GM18520 (cell line): ENCODE measurements around the gene PLIN1.

Experiments used
- ATAC-seq: cut with Tn5 transposase; IDR thresholded peaks from one replicate; pipeline ENCODE4 v1.9.1; 2021; ENCODE audit not compliant: unreplicated experiment

The PLIN1 gene

DNA sequence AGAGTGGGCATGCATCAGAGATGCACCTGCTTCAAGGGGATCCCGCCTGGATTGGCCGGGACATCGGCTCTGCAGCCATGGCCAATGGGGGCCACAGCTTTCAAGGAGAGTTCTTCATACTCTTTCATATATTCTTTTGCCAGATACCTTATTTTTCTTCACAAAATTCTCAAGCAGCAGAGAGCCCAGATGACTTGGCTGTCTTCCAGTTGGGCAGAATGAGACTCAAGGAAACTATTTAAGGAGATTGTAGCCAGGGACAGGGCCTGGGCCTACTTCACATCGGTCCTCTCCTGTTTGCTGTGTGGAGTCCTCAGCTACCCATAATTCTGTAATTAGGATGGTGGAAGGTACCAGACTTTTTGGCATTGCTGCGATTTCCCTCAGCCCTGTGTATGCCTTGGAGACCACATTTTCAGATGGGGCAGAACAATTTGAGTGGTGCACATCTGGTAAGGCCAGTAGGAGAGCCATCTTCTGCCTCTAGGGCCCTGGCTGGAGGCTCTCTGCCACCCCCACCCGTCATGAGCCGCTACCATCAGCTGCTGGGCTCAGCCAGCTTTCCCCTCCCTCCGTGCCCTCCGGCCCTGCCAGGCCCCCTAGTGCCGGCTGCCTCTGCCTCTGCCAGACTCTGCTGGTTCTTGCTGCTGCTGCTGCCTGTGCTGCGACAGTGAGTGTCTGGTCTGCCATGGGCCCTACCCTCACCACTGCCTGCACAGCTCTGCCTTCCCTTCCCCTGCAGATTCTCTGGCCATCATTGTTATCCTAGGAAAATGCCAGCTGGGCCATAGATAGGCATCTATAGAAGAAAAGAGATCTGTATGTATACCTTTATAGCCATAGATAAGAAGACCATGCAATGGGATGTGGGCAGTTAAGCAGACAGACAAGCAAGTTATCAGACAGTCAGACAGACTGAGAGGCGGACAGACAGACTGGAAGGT, 6.7 kb downstream of the PLIN1 start:
- no peak for ATAC-seq

DNA sequence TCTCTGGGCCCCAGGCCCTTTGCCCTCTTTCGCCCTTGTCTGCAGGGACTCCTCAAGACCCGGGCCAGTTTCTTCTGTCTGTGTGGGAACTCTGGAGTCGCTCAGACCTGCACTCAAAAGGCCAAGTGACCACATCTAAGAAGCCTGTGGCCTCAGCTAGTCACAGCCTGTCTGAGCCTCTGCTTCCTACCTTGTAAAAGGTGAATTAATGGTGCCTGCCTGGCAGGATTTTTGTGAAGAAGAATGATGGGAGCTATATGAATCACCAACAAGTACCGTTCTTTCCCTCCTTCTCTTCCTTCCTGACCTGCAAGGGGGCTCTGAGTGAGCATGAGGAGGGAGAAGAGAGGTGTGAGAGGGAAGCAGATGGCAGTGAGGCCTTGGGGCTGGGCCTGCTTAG, 7.5 kb downstream of the PLIN1 start:
- ATAC-seq: no peak

DNA sequence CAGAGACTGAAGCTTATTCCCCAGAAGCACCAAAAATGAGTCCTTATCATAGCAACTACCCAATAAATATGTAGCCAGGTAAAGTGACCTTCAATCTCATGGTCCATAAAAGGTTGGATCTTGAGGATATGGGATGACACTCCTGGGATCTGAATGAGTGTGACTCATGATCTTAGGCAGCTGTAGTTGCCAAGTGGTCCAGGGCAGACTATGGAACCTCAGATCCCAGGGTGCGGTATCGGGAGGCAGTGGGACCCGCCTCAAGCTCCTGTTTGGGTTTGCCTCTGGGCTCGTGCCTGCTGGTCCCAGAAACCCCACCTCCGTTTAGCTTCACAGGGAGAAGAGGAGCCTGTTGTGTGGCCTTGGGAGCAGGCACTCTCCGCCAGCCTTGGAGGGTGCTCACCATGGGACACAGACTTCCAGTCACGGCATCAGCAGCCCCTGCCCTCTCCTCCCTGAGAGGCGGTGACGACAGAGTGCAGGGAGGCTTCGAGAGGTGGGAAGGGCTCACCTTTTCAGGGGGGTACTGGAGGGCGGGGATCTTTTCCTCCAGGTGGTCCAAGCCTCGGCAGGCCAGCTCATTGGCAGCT, 8.1 kb downstream of the PLIN1 start:
- no peak for ATAC-seq

DNA sequence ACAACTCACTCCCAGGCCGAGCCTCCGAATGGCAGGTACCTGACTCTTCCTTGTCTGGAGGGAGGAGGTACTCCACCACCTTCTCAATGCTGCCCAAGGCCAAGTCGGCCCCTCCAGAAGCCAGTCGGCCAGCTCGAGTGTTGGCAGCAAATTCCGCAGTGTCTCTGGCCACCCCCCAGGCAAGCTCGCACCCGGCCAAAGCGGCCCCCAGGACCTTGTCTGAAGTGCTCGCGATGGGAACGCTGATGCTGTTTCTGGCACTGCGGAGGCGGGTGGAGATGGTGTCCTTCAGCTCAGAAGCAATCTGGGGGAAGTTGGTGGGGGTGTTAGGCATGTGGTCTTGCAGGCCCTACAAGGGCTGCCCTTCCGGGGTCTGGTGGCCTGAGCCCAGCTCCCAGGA, 9.2 kb downstream of the PLIN1 start:
- no peak for ATAC-seq

DNA sequence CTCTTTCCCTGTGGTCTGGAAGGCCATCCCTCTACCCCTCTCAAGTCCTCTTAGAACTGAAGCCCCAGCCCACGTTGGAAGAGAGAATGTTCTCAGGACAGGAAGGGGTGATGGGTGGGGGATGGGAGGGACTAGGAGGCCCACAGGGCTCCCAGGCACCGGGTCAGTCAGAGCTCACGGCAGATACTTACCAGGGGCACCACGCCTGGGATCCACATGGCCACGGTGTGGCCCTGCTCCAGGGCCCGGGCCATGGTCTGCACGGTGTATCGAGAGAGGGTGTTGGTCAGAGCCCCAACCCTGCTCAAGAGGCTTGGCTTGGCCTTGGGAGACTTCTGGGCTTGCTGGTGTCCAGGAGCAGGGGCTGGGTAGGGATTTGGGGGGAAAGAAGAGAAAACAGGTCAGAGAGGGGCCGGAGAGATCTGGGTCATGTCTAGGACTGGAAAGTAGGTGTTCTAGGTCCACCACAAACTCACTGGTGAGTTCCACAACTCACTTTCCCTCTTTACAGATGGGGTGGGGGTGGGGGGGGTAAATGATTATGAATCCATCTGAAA, 9.8 kb downstream of the PLIN1 start:
- no peak for ATAC-seq

DNA sequence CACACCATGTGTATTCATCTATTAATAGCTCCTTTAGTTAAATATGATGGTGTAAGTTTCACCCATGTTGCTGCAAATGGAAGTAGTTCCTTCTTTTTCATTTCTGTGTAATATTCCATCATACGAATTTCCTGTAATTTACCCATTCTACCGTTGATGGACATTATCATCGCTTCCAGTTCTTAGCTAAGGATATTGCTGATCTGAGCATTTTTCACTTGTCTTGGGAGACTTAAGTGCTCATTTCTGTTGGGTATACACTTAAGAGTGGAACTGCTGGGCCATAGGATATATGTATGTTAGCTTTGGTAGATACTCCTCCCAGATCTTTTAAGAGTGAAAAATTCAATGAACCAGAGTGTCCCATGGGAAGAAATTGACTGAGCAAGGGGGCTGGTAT, 11.0 kb downstream of the PLIN1 start:
- no peak for ATAC-seq

DNA sequence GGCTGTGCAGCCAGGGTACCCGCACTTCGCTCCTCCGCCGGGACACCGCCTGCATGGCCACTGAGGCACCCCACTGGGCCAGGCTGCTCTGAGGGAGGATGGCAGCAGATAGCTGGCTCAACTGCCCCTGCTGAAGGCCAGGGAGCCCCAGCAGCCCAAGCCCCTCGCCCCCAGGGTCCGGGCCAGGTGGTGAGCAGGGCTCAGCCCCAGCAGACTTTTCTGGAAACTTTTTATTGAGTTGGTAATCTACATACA, 11.5 kb downstream of the PLIN1 start:
- ATAC-seq: no peak

DNA sequence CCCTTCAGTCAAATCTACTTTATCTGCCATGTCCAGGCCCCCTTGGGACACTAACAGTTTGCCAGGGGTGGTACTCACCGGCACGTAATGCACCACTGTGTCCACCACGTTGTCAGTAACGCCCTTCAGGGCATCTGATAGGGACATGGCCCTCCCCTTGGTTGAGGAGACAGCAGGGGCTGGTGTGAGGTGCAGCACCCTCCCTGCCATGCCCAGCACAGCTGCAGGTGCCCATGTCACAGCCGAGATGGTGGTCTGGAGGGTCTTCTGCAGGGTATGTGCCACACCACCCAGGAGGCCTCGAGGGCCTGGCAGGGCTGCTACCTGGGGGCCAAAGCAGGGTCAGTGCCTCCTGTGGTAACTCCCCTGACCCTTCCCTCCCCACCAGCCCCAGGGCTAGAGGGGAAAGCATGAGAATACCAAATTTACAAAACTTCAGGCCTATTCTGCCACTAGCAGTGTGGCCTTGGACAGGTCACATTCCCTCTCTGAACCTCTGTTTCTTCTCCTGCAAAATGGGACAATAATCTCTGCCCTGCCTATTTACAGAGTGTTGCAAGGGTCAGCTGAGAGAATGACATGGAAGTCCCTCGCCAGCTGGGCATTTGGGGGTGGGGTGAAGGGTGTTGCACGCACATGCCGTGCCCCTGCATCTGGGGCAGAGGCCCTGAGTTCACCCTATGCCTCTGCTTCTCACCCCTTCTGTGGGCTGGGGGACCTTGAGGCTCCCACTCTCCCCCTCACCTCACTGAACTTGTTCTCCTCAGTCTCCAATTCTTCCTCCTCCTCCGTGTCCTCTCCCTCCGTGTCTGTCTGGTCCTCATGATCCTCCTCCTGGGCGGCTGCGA, 12.1 kb downstream of the PLIN1 start:
- no peak for ATAC-seq

DNA sequence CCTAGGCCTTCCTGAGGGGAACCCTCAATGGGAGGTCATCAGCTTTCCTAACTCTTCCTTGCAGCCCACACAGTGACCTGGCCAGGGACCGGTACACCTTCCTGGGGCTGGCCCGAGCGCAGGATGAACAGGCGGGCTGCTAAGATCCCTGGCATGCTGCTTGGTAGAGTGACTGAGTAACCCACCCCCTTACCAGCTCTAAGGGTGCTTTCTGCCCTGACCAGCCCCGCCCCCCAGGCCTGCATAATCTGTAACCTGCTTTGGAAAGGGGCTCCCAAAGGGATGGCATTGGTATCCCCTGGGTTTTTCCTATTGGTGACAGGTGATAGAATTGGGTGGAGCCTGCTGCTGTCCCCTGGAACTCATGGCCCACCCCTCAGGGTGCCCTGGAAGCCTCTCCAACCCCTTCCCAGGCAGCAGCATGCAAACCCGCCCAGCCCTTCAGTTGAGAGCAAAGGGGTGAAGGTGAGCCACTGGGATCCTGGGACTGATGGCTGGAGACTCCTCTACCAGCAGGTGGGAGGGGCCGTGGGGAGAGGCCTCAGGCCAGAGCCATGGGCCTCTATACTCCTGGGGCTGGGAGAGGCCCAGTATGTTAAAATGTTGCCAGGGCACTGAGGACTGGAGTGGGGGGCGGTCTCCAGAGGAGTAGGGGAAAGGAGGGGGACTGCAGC, 12.8 kb downstream of the PLIN1 start:
- no peak for ATAC-seq

DNA sequence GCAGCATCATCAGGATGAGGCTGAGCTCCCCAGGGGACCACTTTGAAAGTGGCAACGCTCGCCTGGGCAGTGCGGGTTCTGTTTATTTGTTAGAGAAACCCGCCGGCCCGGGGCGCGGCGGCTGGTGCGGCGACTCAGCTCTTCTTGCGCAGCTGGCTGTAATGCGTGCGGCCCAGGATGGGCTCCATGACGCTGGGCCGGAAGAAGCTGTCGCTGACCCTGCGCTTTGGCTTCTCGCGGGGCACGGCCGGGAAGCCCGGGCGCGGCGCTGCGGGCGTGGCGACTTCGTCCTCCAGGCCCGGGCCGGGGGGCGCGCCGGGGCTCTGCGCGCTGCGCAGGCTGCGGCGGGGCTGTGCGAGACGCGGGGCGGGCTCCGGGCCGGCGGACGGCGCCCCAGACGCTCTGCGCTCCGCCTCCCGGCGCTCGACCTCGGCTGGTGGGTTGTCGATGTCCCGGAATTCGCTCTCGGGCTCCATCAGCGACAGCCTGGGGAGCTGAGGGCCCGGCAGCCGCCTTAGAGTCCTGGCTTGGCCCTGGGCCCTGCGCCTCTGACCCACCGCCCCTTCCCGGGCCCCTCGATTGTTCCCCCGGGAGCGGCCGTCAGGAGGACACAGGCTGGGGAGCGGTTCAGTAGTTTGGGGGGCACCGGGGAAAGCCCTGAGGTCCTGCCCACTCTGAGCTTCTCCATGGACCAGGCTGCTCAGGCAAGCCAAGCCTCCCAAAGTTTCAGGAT, 13.6 kb downstream of the PLIN1 start:
- ATAC-seq: no peak

DNA sequence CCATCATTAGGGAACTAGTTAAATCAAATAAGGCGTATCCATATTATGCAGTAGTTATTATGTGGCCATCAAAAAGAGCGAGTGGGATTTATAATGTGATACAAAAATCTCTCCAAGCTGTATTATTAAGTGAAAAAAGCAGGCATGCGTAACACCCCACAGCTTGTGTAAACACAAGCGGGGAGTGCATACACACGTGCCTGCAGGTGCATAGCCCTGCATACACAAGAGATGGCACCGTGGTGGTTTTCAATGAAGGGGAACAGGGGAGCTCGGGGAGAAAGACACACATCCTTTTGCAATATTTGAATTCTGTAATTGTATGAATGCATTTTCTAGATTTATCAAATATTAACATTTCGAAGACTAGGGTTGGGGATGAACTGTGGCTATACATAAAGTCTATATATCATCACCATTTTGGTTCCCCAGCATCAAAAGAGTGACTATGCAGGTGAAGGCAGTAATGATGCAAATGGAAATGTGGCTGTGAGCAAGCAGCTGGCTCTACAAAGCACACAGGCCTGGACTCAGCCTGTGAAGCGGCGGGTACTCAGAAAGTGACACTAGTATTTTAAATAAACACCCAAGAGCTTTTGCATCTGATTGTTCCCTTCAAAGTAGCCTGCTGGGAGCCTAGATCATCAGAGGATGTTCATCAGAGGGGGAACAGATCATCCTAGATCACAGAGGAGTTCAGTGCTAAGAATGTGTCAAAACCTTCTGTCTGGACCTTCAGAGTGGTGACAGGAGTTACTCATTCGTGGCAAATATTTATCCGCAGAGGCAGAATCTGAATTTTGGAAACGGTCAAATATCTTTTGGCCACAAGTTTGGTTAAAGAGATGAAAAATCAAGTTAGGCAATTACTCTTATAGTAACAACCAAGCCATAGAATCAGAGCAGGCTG, 14.5 kb downstream of the PLIN1 start:
- no peak for ATAC-seq

DNA sequence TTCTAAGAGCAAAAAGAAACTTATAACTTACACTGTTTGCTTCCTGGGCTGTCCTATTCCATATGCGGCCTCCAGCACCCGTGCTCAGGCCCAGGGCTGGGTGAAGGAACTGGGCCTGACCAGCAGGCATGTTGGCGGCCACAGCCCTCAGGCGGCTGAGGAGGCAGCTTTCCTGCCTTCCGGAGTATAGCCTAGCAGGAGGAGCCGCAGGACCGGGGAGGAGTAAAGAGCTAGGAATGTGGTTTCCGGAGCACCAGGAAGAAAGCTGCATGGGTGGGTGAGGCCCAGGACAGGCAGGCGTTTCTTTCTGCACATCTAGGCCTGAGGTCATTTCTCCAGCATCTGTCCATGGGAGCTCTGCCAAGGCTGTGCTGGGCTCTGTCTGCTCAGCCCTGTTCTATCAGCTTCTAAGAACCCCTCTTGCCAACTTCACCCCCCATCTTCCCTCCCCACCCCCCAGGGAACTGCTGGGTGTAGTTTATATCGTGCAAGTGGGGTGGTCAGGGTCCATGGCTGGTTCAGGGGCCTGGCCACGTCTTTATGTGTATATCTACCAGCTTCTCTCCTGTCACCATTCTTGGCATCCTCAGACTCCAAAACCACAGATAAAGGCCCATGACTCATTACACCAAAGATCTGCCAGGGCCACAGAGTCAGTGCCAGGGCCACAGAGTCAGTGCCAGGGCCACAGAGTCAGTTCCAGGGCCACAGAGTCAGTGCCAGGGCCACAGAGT, 16.1 kb downstream of the PLIN1 start:
- no peak for ATAC-seq

DNA sequence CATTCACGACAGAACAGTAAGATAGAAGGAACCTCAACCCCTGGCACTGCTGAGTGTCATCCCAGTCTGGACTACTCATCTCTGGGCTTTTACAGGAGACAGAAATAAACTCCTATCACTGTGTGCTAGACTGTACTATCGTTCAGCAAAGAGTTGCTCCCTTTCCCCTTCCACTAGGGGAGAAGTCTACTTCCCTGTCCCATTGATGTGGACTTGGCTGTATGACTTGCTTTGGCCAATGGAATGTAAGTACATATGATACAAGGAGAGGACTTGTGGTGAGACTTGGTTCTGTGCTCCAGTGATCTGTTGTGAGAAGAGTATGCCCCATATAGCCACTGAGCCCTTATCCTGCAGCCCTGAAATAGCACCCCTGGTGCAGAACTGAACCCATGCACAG, 18.6 kb downstream of the PLIN1 start:
- ATAC-seq: no peak

DNA sequence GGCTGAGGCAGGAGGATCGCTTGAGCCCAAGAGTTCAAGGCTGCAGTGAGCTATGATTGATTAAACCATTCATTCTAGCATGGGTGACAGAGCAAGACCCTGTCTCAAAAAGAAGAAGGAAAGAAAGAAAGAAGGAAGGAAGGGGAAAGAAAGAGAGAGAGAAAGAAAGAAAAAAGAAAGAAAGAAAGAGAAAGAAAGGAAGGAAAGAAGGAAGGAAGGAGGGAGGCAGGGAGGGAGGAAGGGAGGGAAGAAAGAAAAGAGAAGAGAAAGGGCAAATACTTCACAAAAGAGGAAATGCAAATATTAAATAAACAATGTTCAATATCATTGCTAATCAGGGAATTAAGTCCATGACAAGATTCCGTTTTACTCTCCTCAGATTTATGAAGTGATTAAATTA, 19.9 kb downstream of the PLIN1 start:
- no peak for ATAC-seq

DNA sequence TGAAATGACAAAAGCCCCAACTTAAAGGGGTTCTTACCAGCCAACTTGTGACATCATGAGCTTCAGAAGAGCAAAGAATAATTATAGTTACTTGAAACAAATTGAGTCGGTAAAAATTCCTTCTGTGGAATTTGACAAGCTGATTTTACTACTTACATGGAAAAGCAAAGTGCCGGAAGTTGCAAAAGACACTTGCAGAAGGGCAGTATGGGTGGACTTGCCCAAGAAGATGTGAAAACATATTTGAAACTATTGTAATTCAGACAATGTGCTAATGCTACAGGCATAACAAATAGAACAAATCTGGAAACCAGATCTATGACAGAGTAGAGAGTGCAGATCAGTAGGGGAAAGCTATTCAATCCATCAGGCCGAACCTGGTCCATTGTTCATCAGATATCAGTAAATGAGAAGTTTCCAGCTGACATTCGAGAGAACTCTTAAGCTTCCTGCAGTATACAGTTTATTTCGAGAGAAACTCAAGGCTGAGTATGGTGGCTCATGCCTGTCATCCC, 21.4 kb downstream of the PLIN1 start:
- no peak for ATAC-seq

DNA sequence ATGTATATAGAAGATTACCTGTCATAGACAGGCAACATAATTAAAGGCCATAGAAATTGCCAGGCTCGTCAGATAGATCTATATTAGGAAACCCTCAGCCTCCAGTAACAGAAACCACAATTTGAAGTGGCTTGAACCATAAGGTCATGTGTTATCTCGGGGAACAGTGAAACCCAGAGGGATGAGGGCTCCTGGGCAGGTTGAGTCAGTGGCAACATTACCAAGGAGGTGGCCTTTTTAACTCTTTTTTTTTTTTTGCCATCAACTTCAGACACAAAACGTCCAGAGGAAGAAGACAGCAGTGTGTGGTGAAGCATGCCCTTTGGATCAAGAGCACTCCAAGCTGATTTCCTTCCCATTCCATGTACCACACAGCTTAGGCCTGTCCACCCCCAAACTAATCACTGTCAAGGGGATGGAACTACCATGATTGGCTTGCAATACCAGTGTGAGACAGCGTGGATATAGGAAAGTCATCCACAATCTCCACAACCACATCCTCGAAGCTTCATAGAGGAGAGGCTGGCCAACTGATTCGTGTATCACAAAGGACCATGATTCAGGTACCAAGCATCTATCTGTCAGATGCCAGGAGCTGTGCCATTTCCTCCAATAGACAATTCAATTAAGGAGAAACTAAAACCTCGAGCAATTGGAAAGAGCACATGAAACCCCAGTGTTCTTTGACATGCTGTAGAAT, 22.9 kb downstream of the PLIN1 start:
- no peak for ATAC-seq

DNA sequence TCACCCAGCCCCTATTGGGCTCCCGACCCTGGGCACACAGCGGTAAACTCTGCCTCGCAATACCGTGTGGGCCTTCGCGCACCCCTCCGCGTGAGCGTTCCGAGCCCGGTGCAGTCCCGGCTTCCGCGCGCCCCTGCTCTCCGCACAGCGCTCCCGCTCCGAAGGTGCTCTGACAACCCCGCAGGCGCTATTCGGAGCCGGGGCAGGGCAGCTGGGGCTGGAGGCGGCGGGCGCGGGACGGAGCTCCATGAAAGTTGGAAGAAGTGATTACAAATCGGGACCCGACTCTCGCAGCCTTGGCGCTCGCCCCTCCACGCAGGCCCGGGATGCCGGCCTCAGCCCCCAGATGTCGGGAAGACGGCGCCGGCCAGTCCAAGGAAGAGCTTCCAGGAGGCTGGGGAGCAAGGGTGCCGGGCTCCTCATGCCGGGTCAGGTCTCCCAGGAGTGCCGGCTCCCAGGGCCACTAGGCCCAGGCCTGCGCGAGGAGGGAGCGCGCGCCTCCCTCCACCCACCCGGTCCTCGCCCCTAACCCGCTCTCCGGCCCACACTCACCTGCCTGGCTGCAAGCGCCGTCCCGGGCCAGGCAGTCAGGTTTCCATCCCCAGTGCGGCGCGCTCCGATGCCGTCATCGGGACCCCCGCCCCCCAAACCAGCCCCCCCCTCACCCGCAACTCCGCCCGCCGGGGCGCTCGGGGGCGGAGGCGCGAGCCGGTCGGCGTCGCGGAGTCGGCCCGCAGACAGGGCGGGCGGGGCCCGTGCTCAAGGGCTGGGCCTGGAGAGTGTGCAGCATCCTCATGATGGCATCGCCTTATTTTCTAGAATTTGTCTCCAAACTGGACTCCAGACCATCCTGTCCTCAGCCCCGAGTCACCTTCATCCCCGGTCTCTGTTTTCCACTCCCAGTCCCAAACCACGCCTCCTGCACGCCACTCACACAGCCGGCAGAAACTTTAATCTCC, 24.0 kb downstream of the PLIN1 start, which contains the start of gene KIF7:
Gene KIF7 (minus strand): TSS at position 621 of the 959 bp plus-strand sequence. CDS start 2,537 bp downstream, outside the sequence.
- no peak for ATAC-seq
